Adipocyte (in vitro differentiated cells): ENCODE data around the gene TLE6.
"Not testable (repeated sequence)": the region's sequence is repeated elsewhere in the genome, so short reads cannot be mapped to it uniquely, and the experiment has no call there.

ENCODE experiments used
- DNase-seq: peaks from one replicate; pipeline ENCODE4 v3.0.0-alpha.2; 2015; ENCODE audit warnings: low read depth
- H3K27me3 ChIP-seq: replicated peaks from 2 replicates; pipeline ENCODE4 v1.7.0; 2013; ENCODE audit warnings: mild to moderate bottlenecking, low read length, moderate library complexity; ENCODE audit not compliant: control insufficient read depth, insufficient read depth
- H3K36me3 ChIP-seq: 2 replicates; pipeline ENCODE4 v1.7.0; 2013; ENCODE audit warnings: low read length, mild to moderate bottlenecking, moderate library complexity; ENCODE audit not compliant: control insufficient read depth, insufficient read depth, severe bottlenecking
- H3K4me1 ChIP-seq: 2 replicates; pipeline ENCODE4 v1.7.0; 2013; ENCODE audit warnings: mild to moderate bottlenecking, low read length, moderate library complexity; ENCODE audit not compliant: control insufficient read depth, insufficient read depth
- H3K4me3 ChIP-seq: 2 replicates; pipeline ENCODE4 v1.7.0; 2013; ENCODE audit warnings: mild to moderate bottlenecking, low read length, moderate library complexity
- H3K9ac ChIP-seq: 2 replicates; pipeline ENCODE4 v1.7.0; 2013; ENCODE audit warnings: mild to moderate bottlenecking, low read length, moderate library complexity
- H3K9me3 ChIP-seq: 2 replicates; pipeline ENCODE4 v1.7.0; 2013; ENCODE audit warnings: mild to moderate bottlenecking, low read length, moderate library complexity; ENCODE audit not compliant: control insufficient read depth

Gene TLE6

DNA sequence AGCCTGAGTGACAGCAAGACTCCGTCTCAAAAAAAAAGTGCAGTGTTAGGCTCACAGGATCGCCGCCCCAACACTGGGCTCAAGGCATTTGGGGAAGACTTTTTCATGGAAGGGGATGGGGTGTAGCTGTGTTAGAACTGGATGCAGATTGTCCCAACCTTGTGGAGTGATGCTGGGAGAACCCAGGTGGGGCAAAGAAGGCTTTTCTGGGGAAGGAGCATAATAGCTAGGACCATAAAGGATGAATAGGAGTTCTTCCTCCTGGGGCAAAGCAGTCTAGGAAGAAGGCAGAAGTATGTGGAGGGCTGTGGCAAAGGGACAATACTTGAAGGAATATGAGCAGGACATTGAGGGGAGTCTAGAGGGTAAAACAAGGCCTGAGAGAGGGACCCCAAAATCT lies 11.2 kb downstream of the TLE6 start:
- Histone ChIP-seq H3K4me1 (peaks cover 10% of the 10 kb centered on the region), H3K36me3 (no peaks in the 10 kb centered on the region), H3K27me3 (peaks cover 16% of the 10 kb centered on the region), H3K4me3 (no peak overlapping the region), H3K9ac (no peak overlapping the region), H3K9me3 (no peaks in the 10 kb centered on the region)
- no peak for DNase-seq

DNA sequence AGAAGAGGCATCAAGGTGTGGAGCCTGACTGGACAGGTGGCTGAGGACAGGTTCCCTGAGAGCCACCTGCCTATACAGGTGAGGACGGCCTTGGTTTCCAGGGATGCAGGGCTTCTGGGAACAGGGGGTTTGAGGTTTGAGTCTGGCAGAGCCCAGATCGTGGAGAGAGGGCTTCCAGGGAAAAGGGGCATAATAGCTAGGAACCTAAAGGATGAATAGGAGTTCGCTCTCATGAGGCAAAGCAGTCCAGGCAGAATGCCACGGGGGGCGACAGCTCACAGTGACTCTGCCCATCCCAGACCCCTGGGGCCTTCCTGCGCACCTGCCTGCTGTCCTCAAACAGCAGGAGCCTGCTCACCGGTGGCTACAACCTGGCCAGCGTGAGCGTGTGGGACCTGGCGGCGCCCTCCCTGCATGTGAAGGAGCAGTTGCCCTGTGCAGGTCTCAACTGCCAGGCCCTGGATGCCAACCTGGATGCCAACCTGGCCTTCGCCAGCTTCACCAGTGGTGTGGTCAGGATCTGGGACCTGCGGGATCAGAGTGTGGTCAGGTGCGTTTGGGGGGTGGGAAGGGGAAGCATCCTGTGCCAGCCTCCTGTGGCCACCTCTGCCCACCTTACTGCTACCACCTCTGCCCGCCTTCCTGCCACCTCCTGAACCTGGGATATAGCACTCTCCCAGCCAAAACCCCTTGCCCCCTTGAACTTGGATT lies 12.0 kb downstream of the TLE6 start:
- DNase-seq = no peak
- Histone ChIP-seq H3K4me1 (peaks cover 4% of the 10 kb centered on the region), H3K4me3 (no peak overlapping the region), H3K36me3 (no peaks in the 10 kb centered on the region), H3K9me3 (no peaks in the 10 kb centered on the region), H3K27me3 (peaks cover 16% of the 10 kb centered on the region), H3K9ac (no peak overlapping the region)

DNA sequence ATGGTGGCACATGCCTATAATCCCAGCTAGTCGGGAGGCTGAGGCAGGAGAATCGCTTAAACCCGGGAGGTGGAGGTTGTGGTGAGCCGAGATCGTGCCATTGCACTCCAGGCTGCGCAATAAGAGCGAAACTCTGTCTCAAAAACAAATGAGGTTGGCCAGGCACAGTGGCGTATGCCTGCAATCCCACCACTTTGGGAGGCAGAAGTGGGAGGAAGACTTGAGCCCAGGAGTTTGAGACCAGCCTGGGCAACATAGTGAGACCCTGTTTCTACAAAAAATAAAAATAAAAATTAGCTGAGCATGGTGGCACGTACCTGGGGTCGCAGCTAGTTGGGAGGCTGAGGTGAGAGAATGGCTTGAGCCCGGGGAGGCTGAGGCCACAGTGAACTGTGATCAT lies 15.0 kb downstream of the TLE6 start:
- not testable (repeated sequence) for H3K4me1 ChIP-seq, H3K4me3 ChIP-seq, H3K9ac ChIP-seq, H3K36me3 ChIP-seq, DNase-seq, H3K9me3 ChIP-seq
- peaks cover 13% of the 10 kb centered on the region for H3K27me3 ChIP-seq

DNA sequence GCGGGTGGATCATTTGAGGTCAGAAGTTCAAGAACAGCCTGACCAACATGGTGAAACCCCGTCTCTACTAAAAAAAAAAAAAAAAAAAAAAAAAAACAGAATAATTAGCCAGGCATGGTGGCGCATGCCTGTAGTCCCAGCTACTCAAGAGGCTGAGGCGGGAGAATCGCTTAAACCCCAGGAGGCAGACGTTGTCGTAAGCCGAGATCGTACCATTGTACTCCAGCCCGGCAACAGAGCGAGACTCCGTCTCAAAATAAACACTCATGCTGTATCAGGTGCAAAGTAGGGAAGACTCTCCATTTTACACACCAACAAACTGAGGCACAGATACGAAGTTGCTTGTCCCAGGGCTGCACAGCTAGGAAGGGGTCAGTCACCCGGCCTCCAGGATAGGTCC lies 15.6 kb downstream of the TLE6 start:
- peaks cover 3% of the 10 kb centered on the region for H3K4me1 ChIP-seq
- H3K9me3 ChIP-seq = no peaks in the 10 kb centered on the region
- DNase-seq = no peak
- peaks cover 15% of the 10 kb centered on the region for H3K27me3 ChIP-seq
- H3K4me3 ChIP-seq = no peak overlapping the region
- H3K9ac ChIP-seq = no peak overlapping the region
- no peaks in the 10 kb centered on the region for H3K36me3 ChIP-seq

DNA sequence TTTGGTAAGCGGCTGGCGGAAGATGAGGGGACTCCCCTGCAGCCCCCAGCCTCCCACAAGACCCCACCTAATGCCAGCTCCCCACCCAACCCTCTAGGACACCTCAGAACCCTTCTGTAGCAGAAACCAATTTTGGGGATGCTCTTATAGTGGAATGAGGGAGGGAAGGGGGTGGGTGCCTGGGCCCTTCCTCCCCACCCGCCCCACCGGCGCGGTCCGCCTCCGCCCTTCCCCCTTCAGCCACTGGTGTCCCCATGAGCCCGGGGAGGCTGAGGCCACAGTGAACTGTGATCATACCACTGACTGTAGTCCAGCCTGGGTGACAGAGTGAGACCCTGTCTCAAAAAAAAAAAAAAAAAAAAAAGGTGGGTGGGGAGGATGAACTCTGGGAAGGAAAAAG lies 16.2 kb downstream of the TLE6 start:
- Histone ChIP-seq H3K36me3 (no peaks in the 10 kb centered on the region), H3K4me3 (no peak overlapping the region), H3K9me3 (no peaks in the 10 kb centered on the region), H3K4me1 (peaks cover 3% of the 10 kb centered on the region), H3K9ac (no peak overlapping the region), H3K27me3 (peaks cover 15% of the 10 kb centered on the region)
- no peak for DNase-seq

DNA sequence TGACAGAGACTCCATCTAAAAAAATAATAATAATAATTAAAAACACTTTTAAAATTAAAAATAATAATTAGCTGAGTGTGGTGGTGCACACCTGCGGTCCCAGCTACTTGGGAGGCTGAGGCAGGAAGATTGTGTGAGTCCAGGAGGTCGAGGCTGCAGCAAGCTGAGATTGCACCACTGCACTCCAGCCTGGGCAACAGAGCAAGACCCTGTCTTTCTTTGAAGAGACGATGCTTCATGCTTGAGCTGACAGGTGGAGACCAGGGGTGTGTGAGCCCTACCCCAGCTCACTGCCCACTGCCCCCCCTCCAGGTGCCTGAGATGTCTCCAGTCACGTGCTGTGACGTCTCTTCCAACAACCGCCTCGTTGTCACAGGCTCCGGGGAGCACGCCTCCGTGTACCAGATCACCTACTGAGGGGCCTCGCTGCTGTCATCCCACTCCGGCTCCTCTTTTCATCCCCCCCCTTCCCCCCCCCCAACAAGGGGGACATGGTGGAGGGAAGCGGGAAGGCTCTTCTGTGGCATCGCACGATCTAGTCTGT lies 17.3 kb downstream of the TLE6 start:
- Histone ChIP-seq H3K4me3 (no peak overlapping the region), H3K9ac (no peak overlapping the region), H3K27me3 (peaks cover 15% of the 10 kb centered on the region), H3K4me1 (peaks cover 3% of the 10 kb centered on the region), H3K36me3 (no peaks in the 10 kb centered on the region), H3K9me3 (no peaks in the 10 kb centered on the region)
- no peak for DNase-seq

DNA sequence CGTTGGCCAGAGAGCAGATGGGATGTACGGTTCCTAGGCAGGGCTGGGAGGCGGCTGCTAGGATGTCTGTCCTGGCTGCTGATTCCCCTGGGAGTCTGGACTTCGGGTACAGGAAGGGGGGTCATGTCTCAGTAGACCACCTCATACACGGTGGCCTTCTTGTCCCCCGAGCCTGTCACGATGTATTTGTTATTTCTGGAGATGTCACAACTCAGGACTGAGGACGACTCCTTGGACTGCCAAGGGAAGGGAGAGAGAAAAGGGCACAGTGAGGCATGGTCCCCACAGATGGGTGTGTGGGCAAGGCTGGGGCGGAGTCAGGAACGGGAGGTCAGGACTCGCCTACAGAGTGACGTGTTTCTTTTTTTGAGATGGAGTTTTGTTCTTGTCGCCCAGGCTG lies 20.4 kb downstream of the TLE6 start:
- Histone ChIP-seq H3K9ac (no peak overlapping the region), H3K27me3 (peaks cover 15% of the 10 kb centered on the region), H3K36me3 (no peaks in the 10 kb centered on the region), H3K4me1 (peaks cover 3% of the 10 kb centered on the region), H3K9me3 (no peaks in the 10 kb centered on the region), H3K4me3 (no peak overlapping the region)
- DNase-seq = no peak

DNA sequence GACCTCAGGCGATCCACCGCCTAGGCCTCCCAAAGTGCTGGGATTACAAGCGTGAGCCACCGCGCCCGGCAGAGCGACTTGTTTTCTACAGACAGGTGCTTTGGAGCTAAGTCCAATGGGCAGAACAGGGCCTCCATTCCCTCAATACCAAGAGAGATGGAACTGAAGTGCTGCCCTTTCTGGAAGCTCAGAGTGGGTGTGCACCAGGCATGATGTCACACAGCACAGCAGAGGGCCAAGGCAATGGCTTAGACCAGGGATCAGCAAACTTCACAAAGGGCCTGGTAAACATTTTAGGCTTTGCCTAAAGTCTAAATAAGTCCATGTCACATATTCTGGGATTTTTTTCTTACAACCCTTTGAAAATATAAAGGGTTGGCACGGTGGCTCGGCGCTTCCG lies 21.3 kb downstream of the TLE6 start:
- Histone ChIP-seq H3K27me3 (peaks cover 10% of the 10 kb centered on the region), H3K4me3 (no peak overlapping the region), H3K9ac (no peak overlapping the region), H3K36me3 (no peaks in the 10 kb centered on the region), H3K4me1 (peaks cover 3% of the 10 kb centered on the region), H3K9me3 (no peaks in the 10 kb centered on the region)
- DNase-seq = no peak

DNA sequence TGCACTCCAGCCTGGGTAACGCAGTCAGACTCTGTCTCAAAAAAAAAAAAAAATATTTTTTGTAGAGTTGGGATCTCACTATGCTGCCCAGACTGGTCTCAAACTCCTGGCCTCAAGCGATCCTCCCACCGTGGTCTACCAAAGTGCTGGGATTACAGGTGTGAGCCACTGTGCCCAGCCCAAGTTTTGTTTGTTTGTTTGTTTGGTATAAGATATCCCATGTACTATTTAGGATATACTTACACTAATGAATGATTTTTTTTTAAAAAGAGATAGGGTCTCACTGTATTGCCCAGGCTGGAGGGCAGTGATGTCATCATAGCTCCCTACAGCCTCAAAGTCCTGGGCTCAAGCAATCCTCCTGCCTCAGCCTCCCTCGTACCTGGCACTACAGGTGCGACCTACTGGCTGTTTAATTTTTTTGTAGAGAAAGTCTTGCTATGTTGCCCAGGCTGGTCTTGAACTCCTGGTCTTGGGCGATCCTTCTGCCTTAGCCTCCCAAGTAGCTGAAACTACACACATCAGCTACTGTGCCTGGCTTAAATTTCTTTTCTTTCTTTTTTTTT lies 24.0 kb downstream of the TLE6 start:
- Histone ChIP-seq H3K4me1 (peaks cover 3% of the 10 kb centered on the region), H3K4me3 (no peak overlapping the region), H3K36me3 (no peaks in the 10 kb centered on the region), H3K9me3 (peaks cover 5% of the 10 kb centered on the region), H3K27me3 (peaks cover 14% of the 10 kb centered on the region), H3K9ac (no peak overlapping the region)
- DNase-seq = no peak

DNA sequence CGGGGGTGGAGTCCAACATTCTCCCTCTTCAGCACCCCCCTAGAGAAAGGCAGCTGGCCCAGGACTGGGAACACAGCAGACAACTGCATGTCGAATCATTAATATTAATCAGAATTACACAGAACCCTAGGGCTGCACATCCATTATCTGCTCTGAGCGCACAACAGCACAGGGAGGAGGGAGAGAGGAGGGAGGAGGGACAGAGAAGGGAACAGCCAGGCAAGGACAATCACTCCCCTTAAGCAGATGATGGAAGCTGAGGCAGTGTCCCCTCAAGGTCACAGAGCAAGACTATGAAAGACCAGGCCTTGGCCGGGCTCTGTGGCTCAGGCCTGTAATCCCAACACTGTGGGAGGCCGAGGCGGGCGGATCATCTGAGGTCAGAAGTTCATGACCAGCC lies 25.7 kb downstream of the TLE6 start:
- H3K9ac ChIP-seq = no peak overlapping the region
- no peaks in the 10 kb centered on the region for H3K4me1 ChIP-seq
- H3K36me3 ChIP-seq = no peaks in the 10 kb centered on the region
- peaks cover 5% of the 10 kb centered on the region for H3K9me3 ChIP-seq
- H3K27me3 ChIP-seq = peaks cover 9% of the 10 kb centered on the region
- no peak overlapping the region for H3K4me3 ChIP-seq
- DNase-seq = no peak

DNA sequence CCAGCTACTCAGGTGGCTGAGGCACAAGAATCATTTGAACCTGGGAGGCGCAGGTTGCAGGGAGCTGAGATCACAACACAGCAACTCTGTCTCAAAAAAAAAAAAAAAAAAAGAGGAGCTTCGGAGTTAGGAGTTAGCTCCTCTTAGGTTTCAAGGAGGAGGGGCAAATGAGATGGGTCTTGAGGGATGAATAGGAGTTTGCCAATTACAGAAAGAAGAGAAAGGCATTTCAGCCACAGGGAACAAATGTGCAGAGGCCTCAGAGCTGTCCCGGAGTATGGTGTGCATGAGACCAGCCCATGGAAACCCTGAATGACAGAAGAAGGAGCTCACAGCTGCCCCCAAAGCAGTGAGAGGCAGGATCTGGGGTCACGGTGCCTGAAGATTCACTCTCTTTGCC lies 27.2 kb downstream of the TLE6 start:
- Histone ChIP-seq H3K36me3 (no peaks in the 10 kb centered on the region), H3K9ac (no peak overlapping the region), H3K27me3 (peaks cover 9% of the 10 kb centered on the region), H3K4me1 (no peaks in the 10 kb centered on the region), H3K9me3 (peaks cover 5% of the 10 kb centered on the region), H3K4me3 (no peak overlapping the region)
- no peak for DNase-seq
